GM12878 (cell line): ENCODE data around the gene CHD5.

Experiments used
- EP300 ChIP-seq, 2 experiments: fragments of 150-350 bp in 1 of 2; IDR thresholded peaks; 2 replicates each; pipeline ENCODE4 v1.6.1; 2011 to 2012; ENCODE audit warnings: low read depth in 2 of 2, low read length in 2 of 2, borderline replicate concordance in 1 of 2, improper control_type of control experiment in 1 of 2, inconsistent platforms in 1 of 2; ENCODE audit not compliant: control insufficient read depth in 1 of 2
- FOS ChIP-seq: IDR thresholded peaks from 3 replicates; pipeline ENCODE4 v1.6.1; 2011; ENCODE audit warnings: borderline replicate concordance; ENCODE audit not compliant: insufficient read length; ENCODE audit errors: extremely low read depth
- NFIC ChIP-seq: IDR thresholded peaks from 2 replicates; pipeline ENCODE4 v1.6.1; 2012; ENCODE audit warnings: low read depth, mild to moderate bottlenecking, inconsistent platforms, low read length, moderate library complexity
- POLR2AphosphoS5 ChIP-seq: IDR thresholded peaks from 2 replicates; pipeline ENCODE4 v1.6.1; 2011; ENCODE audit warnings: mild to moderate bottlenecking, low read length, inconsistent platforms
- ZNF207 ChIP-seq: fragments of 450-650 bp; IDR thresholded peaks from 2 replicates; pipeline ENCODE4 v1.6.1; 2014; ENCODE audit warnings: antibody characterized with exemption, mild to moderate bottlenecking, borderline replicate concordance

DNA sequence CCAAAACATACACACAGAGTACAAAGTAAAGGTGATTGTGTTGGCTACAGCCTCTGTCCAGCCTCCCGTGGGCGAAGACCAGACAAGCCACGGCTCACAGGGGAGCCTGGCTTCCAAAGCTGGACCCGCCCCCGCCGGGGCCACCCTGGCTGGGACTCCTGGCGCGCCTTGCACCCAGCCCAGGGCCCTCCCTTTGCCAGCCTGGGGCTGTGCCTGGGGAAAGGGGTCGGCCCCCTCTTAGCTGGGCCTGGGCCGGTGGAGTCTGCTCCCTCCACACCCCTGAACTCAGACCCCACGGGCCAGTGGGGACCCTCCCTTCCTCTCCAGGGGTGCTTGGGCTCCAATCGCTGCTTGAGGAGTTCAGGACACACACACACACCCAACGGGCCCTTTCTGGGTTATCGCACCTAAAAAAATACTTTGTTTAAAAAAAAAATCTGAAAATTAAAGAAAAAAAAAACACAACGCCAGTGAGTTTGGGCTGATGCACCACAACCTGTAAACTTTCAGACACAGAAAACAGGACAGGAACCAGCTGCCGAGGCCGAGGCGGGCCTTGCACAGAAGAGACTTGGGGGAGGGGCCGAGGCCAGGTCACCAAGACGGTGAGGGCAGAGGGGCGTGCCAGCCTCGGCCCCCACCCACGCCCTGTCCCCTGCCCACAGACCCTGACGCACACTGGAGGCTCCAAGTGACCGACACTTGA is 78.1 kb downstream of the CHD5 start:
- TF ChIP-seq NFIC, result no peak
- TF ChIP-seq EP300 (IDR thresholded peaks at IDR 0.05; ENCODE audit: borderline replicate concordance in 1 of 2, control insufficient read depth in 1 of 2, low read depth in 2 of 2, low read length in 2 of 2), result no peak
- TF ChIP-seq FOS, result no peak
- no peak for TF ChIP-seq ZNF207
- no peak for TF ChIP-seq POLR2AphosphoS5
